ENCODE results near the gene TCN1.

Gene TCN1

DNA sequence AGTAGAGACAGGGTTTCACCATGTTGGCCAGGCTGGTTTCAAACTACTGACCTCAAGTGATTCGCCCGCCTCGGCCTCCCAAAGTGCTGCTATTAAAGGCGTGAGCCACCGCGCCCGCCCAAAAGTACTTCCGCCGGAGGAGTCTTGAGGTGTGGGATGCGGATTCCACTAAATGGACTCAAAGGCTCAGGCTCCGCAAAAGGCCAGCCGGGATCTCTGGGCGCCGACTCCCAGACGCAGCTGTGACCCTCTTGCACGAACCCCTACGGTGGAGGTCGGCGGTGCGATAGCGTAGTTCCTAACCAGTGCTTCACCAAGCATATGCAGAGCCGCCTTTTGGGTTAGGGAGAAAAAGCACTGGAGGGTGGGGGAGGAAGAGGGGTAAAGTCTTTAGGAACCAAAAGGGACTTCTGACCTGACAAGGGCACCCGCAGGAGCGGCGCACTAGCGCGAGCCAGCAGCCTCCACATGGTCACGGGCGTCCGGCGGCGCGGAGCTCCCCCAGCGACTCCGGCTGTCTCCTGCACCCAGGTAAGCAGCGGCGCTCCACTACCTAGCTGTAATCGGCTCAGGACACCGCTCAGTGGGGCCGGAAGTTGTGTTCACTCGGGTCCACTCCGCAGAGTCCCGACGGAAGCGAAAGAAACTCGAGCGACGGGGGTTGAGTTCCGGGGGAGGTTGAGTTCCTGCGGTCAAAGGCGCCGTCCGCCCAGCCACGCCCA is 55.9 kb downstream of the TCN1 start, which contains the start of gene MRPL16:
Gene MRPL16, minus strand, starts transcription at position 590 of the 722 bp plus-strand sequence. Its CDS starts 120 bp downstream, at position 470.
- peak; percentile 81 to 84 for DNase-seq (ENCODE audit: low read depth in 2 of 2)

DNA sequence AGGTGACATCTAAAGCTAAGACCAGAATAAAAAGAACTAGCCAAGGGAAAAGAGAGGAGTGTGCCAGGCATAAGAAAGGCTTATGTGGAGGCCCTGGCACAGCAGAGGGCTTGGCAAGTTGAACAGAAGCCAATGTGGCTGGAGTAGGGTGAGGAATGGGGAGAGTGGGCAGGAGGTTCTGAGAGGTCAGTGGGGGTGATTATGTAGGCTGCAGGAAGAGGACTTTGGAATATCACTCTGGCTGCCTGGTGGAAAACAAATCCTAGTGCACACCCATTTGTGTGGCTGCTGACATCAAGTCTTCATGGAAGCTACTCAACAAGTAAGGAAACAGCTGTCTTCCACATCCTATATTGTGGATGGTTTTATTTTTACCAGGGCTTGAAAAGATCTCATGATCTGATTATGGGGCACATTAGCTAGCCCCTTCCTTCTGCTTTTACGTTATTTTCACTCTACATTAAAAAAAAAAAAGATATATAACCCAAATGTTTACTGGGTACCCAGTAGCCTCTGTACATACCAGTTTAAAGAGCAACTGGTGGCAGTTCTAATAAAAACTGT is 59.2 kb downstream of the TCN1 start:
- no peak for DNase-seq (ENCODE audit: low read depth in 2 of 2)

- DNase-seq (ENCODE audit: low read depth in 2 of 2) = no peak
Measured at GRCh38 chr11:59804061-59804460, 62.2 kb downstream of the TCN1 start.
